ENCODE data around the gene MRPL37.

GRCh38 chr1:54157401-54157800 is 42.6 kb upstream of the MRPL37 start:
- no peak for TF ChIP-seq CTCF (IDR thresholded peaks at IDR 0.05)
- TF ChIP-seq POLR2A (IDR thresholded peaks at IDR 0.05) = no peak
